ENCODE measurements around the gene ELL.

The ELL gene

GRCh38 chr19:18469069-18469846, 52.6 kb downstream of the ELL start:
- DNase-seq (ENCODE audit: low read depth), result no peak

- no peak for DNase-seq (ENCODE audit: low read depth)
Measured at GRCh38 chr19:18468517-18468916, 53.4 kb downstream of the ELL start.

DNA sequence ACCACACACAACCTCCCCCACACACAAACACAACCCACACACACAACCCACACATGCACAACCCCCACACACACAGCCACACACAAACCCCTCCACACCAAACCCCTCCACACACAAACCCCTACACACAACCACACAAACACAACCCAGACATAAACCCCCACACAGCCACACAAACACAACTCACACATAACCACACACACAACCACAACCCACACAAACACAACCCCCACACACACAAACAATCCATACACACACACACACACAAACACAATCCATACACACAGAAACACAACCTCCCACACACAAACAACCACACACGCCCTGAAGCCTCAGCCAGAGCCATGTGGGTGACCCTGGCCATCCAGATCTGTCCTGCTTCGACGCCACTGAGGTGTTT, 53.9 kb downstream of the ELL start:
- DNase-seq (ENCODE audit: low read depth), result no peak

DNA sequence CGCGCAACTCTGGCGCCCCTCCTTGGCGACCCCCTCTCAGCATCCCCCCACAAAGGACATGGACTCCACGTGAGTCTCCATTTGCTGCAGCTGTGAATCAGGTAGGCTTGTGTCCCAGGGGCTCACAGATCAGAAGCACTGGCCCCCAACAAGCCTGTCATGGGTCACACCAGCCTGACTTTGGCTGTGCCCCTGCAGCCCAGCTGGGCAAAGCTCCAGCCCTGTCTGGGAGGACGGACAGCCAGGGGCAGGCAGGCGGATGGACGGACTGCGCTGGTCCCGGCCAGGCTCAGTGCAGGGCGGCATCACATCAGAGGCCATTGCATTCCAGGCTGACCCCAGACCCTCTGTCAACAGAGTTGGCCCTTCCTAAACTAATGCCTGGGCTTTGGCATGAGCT, 55.5 kb downstream of the ELL start:
- no peak for DNase-seq (ENCODE audit: low read depth)

DNA sequence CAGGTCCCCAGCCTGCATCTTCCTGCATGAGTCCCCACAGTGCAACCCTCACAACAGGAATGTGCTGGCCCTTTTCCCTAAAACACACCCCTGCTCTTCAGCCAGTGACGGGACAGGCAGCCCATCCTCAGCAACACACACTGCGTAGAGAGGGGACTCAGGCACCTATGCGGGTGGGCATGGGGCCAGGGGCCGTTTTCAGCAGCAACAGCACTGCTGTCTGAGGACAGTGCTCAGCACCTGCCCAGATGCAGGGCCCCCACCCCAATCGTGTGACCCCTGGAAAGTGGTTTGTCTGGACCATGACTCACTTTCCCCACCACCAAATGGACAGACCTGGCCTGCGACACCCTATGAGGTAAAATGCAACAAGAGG, 55.9 kb downstream of the ELL start:
- DNase-seq (ENCODE audit: low read depth), result no peak

- DNase-seq (ENCODE audit: low read depth), result no peak
Measured at GRCh38 chr19:18465214-18465963, 56.5 kb downstream of the ELL start.

DNA sequence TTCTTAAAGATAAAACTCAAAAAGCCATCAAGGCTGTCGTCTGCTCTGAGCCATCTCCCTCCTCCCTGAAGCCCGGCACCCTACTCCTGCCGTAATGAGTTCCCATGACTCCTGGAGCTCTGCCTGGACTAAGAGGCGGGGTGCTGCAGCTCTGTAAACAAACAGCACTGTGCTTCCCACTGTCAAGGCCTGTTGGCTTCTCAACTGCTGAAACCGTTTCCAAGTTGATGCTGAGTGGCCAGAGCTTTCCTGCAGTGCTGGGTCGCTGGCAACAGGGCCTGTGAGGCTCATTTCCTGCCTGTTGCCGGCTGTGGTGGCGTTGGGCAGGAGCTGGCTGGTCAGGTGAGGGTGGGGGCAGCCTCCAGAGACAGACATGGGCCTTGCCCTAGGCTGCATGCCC, 57.2 kb downstream of the ELL start:
- DNase-seq (ENCODE audit: low read depth), result peak; percentile 75

DNA sequence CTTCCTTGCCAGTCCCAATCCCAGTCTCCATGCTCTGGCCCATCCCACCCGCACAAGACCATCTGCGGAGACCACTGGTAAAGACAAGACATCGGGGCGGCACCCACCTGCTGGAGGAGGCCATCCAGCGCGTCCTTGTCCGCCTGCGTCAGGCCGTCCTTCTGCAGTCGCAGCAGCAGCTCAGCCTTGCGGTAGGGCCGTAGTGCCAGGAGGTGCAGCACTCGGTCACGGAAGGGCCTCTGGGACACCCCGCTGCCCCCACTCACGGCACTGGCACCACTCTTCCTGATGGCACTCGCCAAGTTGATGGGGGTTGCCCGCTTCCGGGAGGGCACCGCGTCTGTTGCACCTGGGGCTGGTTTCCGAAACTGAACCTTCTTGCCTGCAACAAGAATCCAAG, 60.4 kb downstream of the ELL start:
- no peak for DNase-seq (ENCODE audit: low read depth)

- no peak for DNase-seq (ENCODE audit: low read depth)
Measured at GRCh38 chr19:18460900-18461299, 61.0 kb downstream of the ELL start.

GRCh38 chr19:18457483-18458331, 64.2 kb downstream of the ELL start:
- no peak for DNase-seq (ENCODE audit: low read depth)

- no peak for DNase-seq (ENCODE audit: low read depth)
Measured at GRCh38 chr19:18456974-18457373, 64.9 kb downstream of the ELL start.

DNA sequence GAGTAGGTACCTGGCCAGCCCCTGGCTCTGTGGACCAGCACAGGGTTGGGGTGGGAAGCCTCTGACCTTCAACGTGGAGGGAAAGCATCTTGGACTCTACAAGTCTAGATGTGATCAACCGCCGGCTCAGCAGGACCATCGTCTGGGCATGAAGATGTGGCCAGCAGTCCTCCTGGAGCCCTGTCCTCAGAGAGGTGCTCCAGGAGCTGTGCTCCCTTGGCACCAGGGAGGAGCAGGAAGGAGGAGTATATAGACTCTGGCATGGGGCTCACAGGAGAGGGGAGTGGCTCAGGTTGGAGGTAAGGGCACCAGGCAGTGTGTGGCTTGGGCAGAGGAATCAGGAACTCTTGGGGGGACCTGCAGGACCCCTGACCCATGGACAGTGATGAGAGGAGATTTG, 65.6 kb downstream of the ELL start:
- no peak for DNase-seq (ENCODE audit: low read depth)

GRCh38 chr19:18453269-18454024, 68.4 kb downstream of the ELL start:
- no peak for DNase-seq (ENCODE audit: low read depth)

GRCh38 chr19:18452386-18452785, 69.5 kb downstream of the ELL start:
- DNase-seq (ENCODE audit: low read depth), result no peak

DNA sequence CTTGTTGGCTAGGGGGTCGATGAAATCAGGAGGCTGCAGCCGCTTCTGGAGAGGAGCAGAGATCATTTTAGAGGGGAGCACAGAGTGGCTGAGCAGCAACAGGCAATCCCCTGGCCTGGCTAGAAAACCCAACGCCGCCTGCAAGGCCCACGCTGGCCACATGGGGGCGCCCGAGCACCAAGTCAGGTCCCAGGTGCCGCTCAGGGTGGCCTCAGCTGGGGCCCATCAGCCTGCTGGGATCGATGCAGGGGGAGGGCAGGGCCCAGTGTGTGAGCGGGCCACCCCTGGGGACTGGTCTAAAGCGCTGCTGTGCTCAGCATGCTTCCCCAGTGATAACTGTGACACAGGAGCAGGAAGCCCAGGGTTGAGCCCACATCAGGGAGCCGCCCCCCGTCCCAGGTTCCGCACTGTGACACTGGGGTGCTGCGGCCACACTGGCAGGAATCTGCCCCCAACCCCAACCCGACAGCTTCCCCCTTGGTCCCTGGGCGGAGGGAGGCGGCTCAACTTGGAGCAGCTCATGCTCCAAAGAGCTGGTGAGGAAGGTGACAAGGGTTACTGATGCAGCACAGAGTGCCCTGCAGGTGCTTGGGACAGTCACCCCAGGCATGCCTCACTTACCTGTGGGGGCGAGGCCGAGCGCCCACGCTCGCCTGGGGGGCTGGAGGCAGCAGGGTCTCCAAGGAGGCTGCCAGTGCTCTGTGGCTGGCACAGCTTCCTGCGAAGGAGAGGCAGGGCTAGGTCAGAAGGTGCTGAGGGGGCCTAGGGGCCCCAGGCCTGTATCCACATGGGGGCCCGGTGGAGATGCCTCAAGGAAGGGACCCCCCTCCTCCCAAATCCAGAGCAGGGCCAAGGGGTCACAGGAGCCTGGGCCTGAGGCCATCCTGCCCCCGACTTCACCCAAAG, 70.7 kb downstream of the ELL start:
- DNase-seq (ENCODE audit: low read depth), result peak; percentile 40

DNA sequence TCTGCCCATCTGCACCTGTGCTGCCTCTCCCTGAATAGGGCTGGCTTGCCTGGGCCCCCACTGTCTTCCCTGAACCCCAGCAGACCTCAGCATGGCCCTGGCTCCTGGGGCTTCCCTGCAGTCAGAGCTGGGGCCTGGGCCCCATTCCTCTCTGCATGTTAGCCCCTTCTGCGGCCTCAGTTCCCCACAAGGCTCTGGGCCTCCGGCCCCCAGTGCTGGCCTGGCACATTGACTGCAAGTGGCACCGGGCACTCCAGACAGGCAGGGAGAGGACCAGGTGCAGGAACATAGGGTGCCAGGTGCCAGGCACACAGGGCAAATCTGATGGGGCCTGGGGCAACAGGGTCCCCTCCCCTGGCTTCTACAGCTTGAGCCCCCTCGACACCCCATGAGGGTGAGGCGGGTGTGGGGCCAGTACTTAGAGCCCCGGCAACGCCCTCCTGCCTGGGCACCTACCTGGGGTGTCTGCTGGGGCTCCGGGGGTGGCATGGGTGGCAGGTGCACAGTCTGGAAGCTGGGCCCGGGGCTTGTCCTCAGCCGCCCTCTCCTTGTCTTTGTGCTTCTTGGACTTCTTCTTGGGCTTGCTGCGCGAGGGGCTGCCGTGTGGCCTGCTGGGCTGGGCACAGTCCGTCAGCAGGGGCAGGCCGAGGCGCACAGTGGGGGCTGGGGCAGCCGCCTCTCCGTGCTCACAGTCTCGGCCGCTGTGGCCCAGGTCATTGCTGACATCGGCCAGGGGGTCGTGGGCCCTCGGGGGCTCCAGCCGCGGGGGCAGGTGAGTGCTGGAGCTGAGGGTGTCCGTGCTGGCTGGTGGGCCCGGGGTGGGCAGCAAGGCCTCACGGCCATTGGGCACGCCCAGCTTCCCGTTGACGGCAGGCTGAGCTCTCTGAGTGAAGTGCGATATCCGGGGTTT, 71.6 kb downstream of the ELL start:
- DNase-seq (ENCODE audit: low read depth), result no peak

DNA sequence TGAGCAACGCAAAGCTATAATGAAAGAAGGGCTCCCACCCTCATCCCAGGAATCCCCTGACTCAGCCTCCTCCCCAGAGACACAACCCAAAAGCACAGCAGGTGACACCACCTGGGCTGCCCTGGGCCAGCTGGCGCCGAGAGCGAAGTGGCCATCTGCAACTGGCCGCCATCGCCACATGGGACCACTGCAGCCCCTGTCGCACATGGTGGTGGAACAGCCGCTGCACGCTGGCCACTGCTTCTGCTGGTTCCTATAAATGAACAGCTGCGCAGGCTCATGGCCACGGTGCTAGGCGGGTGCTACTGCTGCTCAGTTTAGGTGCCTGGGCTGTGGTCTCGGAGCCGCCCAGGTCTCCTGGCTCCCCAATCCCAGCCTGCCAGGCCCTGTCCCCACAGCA, 72.3 kb downstream of the ELL start:
- no peak for DNase-seq (ENCODE audit: low read depth)

DNA sequence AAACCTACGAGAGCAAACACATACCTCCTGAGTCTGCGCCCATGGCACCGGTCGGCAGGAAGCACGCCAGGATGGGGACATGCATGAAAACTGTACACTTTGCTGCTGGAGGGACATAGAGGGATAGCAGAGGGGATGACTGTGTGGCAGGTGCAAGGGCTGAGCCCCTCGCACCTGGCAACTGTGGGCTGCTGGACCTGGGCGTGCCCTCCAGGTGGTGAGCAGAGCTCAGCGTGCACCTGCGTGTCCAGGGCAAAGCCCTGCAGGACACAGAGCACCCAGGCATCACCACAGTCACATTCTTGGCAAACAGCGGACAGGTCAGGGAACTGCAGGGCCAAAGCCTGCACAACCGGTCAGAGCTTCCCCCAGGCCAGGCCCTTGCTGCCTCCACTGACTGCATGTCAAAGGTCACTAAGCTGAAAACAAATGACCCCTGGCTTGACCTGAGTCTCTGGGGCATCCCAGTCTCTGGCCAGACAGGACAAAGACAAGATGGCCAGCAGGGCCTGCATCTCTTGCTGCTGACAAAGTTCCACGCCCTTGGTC, 75.0 kb downstream of the ELL start:
- DNase-seq (ENCODE audit: low read depth), result no peak

GRCh38 chr19:18446145-18446810, 75.6 kb downstream of the ELL start:
- DNase-seq (ENCODE audit: low read depth), result no peak

All from GM04504 (cell line).